Measurements from ENCODE around the gene ASCC3.

The ASCC3 gene

DNA sequence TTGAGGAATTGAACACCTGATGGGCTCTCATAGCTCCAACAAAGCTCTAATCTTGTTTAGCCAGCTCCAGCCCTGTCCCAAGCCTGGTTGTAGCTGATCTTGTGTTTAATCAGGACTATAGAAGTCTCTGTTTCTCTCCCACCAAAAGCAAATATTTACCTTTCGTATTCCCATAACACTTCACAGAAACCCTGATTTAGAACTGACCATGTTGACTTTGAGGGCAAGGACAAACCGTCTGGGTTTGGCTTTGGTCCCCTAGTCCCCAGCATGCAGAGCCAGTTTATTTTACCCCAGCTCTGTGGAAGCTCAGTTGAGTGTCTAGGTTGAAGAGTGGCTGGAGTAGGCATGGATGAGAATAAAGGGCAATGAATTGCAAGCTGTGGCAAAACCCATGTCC is 398.4 kb downstream of the ASCC3 start:
- Histone ChIP-seq H4K8ac (ENCODE audit: low read length) (no peak overlapping the region), H4K91ac (ENCODE audit: low read length) (no peak overlapping the region), H3K18ac (ENCODE audit: low read depth in 1 of 2, low read length in 2 of 2) (no peak overlapping the region), H3K4me3 (ENCODE audit: insufficient read depth in 1 of 2, low read depth in 1 of 2, low read length in 2 of 2) (no peak overlapping the region), H2BK15ac (ENCODE audit: low read depth, poor library complexity, severe bottlenecking) (no peak overlapping the region), H2BK5ac (ENCODE audit: low read depth, low read length, poor library complexity, severe bottlenecking) (no peak overlapping the region), H2AK5ac (ENCODE audit: low read length, severe bottlenecking) (no peak overlapping the region), H2AFZ (ENCODE audit: low read depth, low read length) (no peak overlapping the region), H3K36me3 (ENCODE audit: control insufficient read depth in 1 of 2, insufficient read depth in 2 of 2, low read depth in 1 of 2, low read length in 2 of 2) (no peaks in the 10 kb centered on the region), H2BK120ac (ENCODE audit: low read depth, low read length) (no peak overlapping the region), H3K27me3 (ENCODE audit: control insufficient read depth in 1 of 2, insufficient read depth in 1 of 2, low read length in 2 of 2) (no peaks in the 10 kb centered on the region), H3K14ac (ENCODE audit: low read length in 2 of 2) (no peak overlapping the region), H3K23ac (ENCODE audit: low read length in 2 of 2) (no peak overlapping the region), H3K4ac (ENCODE audit: low read depth in 1 of 2, low read length in 2 of 2) (no peak overlapping the region), H2BK12ac (ENCODE audit: low read length in 2 of 2) (no peak overlapping the region), H3K9ac (ENCODE audit: low read length) (no peak overlapping the region), H3K79me1 (replicated peaks; ENCODE audit: low read length, poor library complexity, severe bottlenecking) (no peaks in the 10 kb centered on the region), H3K27ac (ENCODE audit: low read length, poor library complexity, severe bottlenecking) (no peak overlapping the region), H3K4me1 (ENCODE audit: control insufficient read depth, insufficient read depth, low read depth, low read length) (no peaks in the 10 kb centered on the region), H3K9me3 (ENCODE audit: control insufficient read depth, low read length) (no peaks in the 10 kb centered on the region), H3K4me2 (ENCODE audit: low read length, poor library complexity, severe bottlenecking) (no peak overlapping the region)
- no peak for DNase-seq
- WGBS: 85% methylated on average over 2 of the region's 2 CpGs

DNA sequence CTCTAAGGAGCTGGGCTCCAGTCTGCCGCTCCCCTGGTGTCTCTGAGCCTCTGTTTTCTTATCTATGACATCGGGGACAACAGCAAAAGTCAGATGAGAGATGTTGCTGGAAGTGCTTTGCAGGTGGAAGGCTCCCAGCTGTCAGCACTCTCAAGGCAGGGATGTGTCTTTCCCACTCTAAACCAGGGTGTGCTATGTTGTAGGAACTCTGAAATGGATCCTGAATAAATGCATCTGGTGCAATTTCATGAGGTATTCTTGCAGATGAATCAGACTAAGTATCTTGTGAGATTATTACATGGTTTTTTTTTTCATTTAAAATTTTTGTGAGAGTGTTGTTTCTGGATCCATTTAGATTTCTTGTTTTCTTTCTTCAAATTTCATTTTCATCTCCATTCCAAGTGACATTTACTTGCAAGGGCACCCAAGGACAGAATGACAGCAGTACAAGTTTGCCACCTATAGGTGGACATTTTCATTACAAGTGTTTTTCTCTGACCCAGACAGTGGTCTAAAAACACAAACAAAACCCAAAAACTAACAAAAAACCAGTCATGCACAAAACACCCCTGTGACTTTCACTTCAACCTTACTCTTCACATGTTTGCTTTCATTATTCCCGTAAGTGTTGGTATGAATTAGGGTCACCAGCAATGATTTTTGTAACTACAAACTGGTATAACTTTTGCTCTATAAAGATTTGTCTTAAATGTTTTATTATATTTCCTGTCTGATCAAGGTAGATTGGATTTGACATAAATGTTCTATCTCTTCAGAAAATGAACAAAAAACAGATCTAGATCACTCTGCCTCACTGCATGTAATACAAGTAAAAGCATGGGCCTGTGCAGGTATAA is 401.7 kb downstream of the ASCC3 start:
- Histone ChIP-seq H3K4me1 (ENCODE audit: control insufficient read depth, insufficient read depth, low read depth, low read length) (no peaks in the 10 kb centered on the region), H3K27ac (ENCODE audit: low read length, poor library complexity, severe bottlenecking) (no peak overlapping the region), H3K27me3 (ENCODE audit: control insufficient read depth in 1 of 2, insufficient read depth in 1 of 2, low read length in 2 of 2) (peaks cover 0 to 3% of the 10 kb centered on the region in 2 experiments), H3K23ac (ENCODE audit: low read length in 2 of 2) (no peak overlapping the region), H2AFZ (ENCODE audit: low read depth, low read length) (no peak overlapping the region), H4K8ac (ENCODE audit: low read length) (no peak overlapping the region), H4K91ac (ENCODE audit: low read length) (no peak overlapping the region), H3K4me2 (ENCODE audit: low read length, poor library complexity, severe bottlenecking) (no peak overlapping the region), H3K36me3 (ENCODE audit: control insufficient read depth in 1 of 2, insufficient read depth in 2 of 2, low read depth in 1 of 2, low read length in 2 of 2) (no peaks in the 10 kb centered on the region), H3K9me3 (ENCODE audit: control insufficient read depth, low read length) (no peaks in the 10 kb centered on the region), H3K79me1 (replicated peaks; ENCODE audit: low read length, poor library complexity, severe bottlenecking) (no peaks in the 10 kb centered on the region), H2BK12ac (ENCODE audit: low read length in 2 of 2) (no peak overlapping the region), H3K4ac (ENCODE audit: low read depth in 1 of 2, low read length in 2 of 2) (no peak overlapping the region), H3K4me3 (ENCODE audit: insufficient read depth in 1 of 2, low read depth in 1 of 2, low read length in 2 of 2) (no peak overlapping the region), H2BK5ac (ENCODE audit: low read depth, low read length, poor library complexity, severe bottlenecking) (no peak overlapping the region), H2BK120ac (ENCODE audit: low read depth, low read length) (no peak overlapping the region), H2BK15ac (ENCODE audit: low read depth, poor library complexity, severe bottlenecking) (no peak overlapping the region), H3K9ac (ENCODE audit: low read length) (no peak overlapping the region), H3K18ac (ENCODE audit: low read depth in 1 of 2, low read length in 2 of 2) (no peak overlapping the region), H3K14ac (ENCODE audit: low read length in 2 of 2) (no peak overlapping the region), H2AK5ac (ENCODE audit: low read length, severe bottlenecking) (no peak overlapping the region)
- 79% methylated on average over 2 of the region's 3 CpGs for WGBS
- DNase-seq: peak; percentile 47

DNA sequence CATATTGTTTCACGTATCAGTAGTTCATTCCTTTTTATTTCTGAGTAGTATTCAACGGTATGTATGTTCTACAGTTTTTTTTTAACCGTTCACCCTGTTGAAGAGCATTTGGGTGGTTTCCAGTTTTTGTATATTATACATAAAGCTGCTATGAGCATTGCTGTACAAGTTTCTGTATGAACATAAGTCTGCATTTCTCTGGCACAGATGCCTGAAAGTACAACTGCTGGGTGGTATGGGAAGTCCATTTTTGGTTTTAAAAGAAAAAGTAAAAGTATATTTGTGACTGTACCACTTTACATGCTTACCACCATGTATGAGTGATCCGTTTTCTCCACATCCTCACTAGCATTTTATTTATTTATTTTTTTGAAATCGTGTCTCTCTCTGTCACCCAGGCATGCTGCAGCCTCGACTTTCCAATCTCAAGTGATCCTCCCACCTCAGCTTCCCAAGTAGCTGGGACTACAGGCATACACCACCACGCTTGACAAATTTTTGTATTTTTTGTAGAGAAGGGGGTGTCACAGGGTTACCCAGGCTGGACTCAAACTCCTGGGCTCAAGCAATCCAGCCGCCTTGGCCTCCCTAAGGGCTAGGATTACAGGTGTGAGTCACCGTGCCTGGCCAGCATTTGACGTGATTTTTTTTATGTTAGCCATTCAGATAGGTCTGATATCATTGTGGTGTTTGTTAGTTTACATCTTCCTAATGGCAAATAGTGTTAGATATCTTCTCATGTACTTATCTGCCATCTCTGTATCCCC is 405.4 kb downstream of the ASCC3 start:
- H2AFZ ChIP-seq (ENCODE audit: low read depth, low read length): no peak overlapping the region
- no peaks in the 10 kb centered on the region for H3K36me3 ChIP-seq (ENCODE audit: control insufficient read depth in 1 of 2, insufficient read depth in 2 of 2, low read depth in 1 of 2, low read length in 2 of 2)
- no peak overlapping the region for H4K91ac ChIP-seq (ENCODE audit: low read length)
- H3K9ac ChIP-seq (ENCODE audit: low read length): no peak overlapping the region
- H3K9me3 ChIP-seq (ENCODE audit: control insufficient read depth, low read length): no peaks in the 10 kb centered on the region
- H3K27ac ChIP-seq (ENCODE audit: low read length, poor library complexity, severe bottlenecking): no peak overlapping the region
- no peak overlapping the region for H3K23ac ChIP-seq (ENCODE audit: low read length in 2 of 2)
- no peak overlapping the region for H2BK12ac ChIP-seq (ENCODE audit: low read length in 2 of 2)
- H2BK15ac ChIP-seq (ENCODE audit: low read depth, poor library complexity, severe bottlenecking): no peak overlapping the region
- H3K14ac ChIP-seq (ENCODE audit: low read length in 2 of 2): no peak overlapping the region
- no peak overlapping the region for H3K4ac ChIP-seq (ENCODE audit: low read depth in 1 of 2, low read length in 2 of 2)
- H2BK5ac ChIP-seq (ENCODE audit: low read depth, low read length, poor library complexity, severe bottlenecking): no peak overlapping the region
- H3K18ac ChIP-seq (ENCODE audit: low read depth in 1 of 2, low read length in 2 of 2): no peak overlapping the region
- no peak overlapping the region for H4K8ac ChIP-seq (ENCODE audit: low read length)
- H3K4me3 ChIP-seq (ENCODE audit: insufficient read depth in 1 of 2, low read depth in 1 of 2, low read length in 2 of 2): no peak overlapping the region
- H2AK5ac ChIP-seq (ENCODE audit: low read length, severe bottlenecking): no peak overlapping the region
- no peaks in the 10 kb centered on the region for H3K79me1 ChIP-seq (replicated peaks; ENCODE audit: low read length, poor library complexity, severe bottlenecking)
- no peak for DNase-seq
- peaks cover 0 to 22% of the 10 kb centered on the region in 2 experiments for H3K27me3 ChIP-seq (ENCODE audit: control insufficient read depth in 1 of 2, insufficient read depth in 1 of 2, low read length in 2 of 2)
- 85% methylated on average over 9 of the region's 10 CpGs for WGBS
- H3K4me1 ChIP-seq (ENCODE audit: control insufficient read depth, insufficient read depth, low read depth, low read length): no peaks in the 10 kb centered on the region
- no peak overlapping the region for H3K4me2 ChIP-seq (ENCODE audit: low read length, poor library complexity, severe bottlenecking)
- no peak overlapping the region for H2BK120ac ChIP-seq (ENCODE audit: low read depth, low read length)

DNA sequence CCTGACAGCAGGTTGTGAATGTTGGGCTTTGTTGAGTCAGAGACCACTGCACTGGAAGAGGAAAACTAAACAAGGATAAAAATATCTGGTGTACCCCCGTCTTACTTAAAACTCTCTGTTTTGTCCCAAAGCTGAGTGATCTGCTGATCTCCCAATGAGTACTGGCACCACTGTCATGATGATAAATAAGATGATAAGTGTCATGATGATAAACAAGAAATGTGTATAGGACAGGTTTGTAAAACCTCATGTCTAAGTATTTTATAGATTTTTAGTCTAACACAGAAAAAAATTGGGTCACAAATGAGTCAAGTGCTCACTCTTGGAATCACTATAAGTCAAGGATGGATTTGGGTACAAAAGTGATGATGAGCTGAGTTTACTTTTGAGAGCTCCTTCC is 407.9 kb downstream of the ASCC3 start:
- no peaks in the 10 kb centered on the region for H3K9me3 ChIP-seq (ENCODE audit: control insufficient read depth, low read length)
- H3K27me3 ChIP-seq (ENCODE audit: control insufficient read depth in 1 of 2, insufficient read depth in 1 of 2, low read length in 2 of 2): peaks cover 9 to 47% of the 10 kb centered on the region in 2 experiments
- no peak overlapping the region for H4K8ac ChIP-seq (ENCODE audit: low read length)
- no peaks in the 10 kb centered on the region for H3K36me3 ChIP-seq (ENCODE audit: control insufficient read depth in 1 of 2, insufficient read depth in 2 of 2, low read depth in 1 of 2, low read length in 2 of 2)
- no peak overlapping the region for H2BK5ac ChIP-seq (ENCODE audit: low read depth, low read length, poor library complexity, severe bottlenecking)
- no peak overlapping the region for H2AFZ ChIP-seq (ENCODE audit: low read depth, low read length)
- peaks cover 2% of the 10 kb centered on the region for H3K4me1 ChIP-seq (ENCODE audit: control insufficient read depth, insufficient read depth, low read depth, low read length)
- H4K91ac ChIP-seq (ENCODE audit: low read length): no peak overlapping the region
- 100% methylated on average over 1 of the region's 1 CpG for WGBS
- no peak overlapping the region for H2BK12ac ChIP-seq (ENCODE audit: low read length in 2 of 2)
- H3K14ac ChIP-seq (ENCODE audit: low read length in 2 of 2): no peak overlapping the region
- no peaks in the 10 kb centered on the region for H3K79me1 ChIP-seq (replicated peaks; ENCODE audit: low read length, poor library complexity, severe bottlenecking)
- no peak overlapping the region for H2AK5ac ChIP-seq (ENCODE audit: low read length, severe bottlenecking)
- no peak overlapping the region for H3K4me2 ChIP-seq (ENCODE audit: low read length, poor library complexity, severe bottlenecking)
- no peak overlapping the region for H3K4ac ChIP-seq (ENCODE audit: low read depth in 1 of 2, low read length in 2 of 2)
- DNase-seq: no peak
- no peak overlapping the region for H2BK15ac ChIP-seq (ENCODE audit: low read depth, poor library complexity, severe bottlenecking)
- no peak overlapping the region for H3K27ac ChIP-seq (ENCODE audit: low read length, poor library complexity, severe bottlenecking)
- no peak overlapping the region for H3K18ac ChIP-seq (ENCODE audit: low read depth in 1 of 2, low read length in 2 of 2)
- no peak overlapping the region for H3K9ac ChIP-seq (ENCODE audit: low read length)
- H3K23ac ChIP-seq (ENCODE audit: low read length in 2 of 2): no peak overlapping the region
- no peak overlapping the region for H2BK120ac ChIP-seq (ENCODE audit: low read depth, low read length)
- H3K4me3 ChIP-seq (ENCODE audit: insufficient read depth in 1 of 2, low read depth in 1 of 2, low read length in 2 of 2): no peak overlapping the region

All from mesenchymal stem cell (in vitro differentiated cells and primary cell).